SK-N-SH treated with all-trans-retinoic acid at 6 μM for 48 hours (cell line): ENCODE results near the gene EML6.
"Not testable (repeated sequence)": the region's sequence is repeated elsewhere in the genome, so short reads cannot be mapped to it uniquely, and the experiment has no call there.

Experiments
- ATAC-seq: fragments of 200-7000 bp; cut with Tn5 transposase; 3 replicates; pipeline ENCODE4 v1.9.1; 2020; ENCODE audit warnings: mild to moderate bottlenecking, moderate library complexity
- ARNTL ChIP-seq: fragments of 450-650 bp; formaldehyde crosslinking; IDR thresholded peaks from 2 replicates; pipeline ENCODE4 v1.5.0; 2020; ENCODE audit warnings: low read depth, mild to moderate bottlenecking, moderate library complexity, borderline replicate concordance
- BACH2 ChIP-seq: fragments of 250-450 bp; sonication (Bioruptor Pico); IDR thresholded peaks from 2 replicates; pipeline ENCODE4 v1.9.0; 2021; ENCODE audit warnings: mild to moderate bottlenecking, borderline replicate concordance
- CREB5 ChIP-seq: fragments of 250-450 bp; sonication (Bioruptor Pico); IDR thresholded peaks from 2 replicates; pipeline ENCODE4 v1.5.1; 2020; ENCODE audit warnings: low read depth, mild to moderate bottlenecking, moderate library complexity
- CSDC2 ChIP-seq: fragments of 250-450 bp; sonication (Bioruptor Pico); IDR thresholded peaks from 2 replicates; pipeline ENCODE4 v1.5.0; 2020; ENCODE audit warnings: mild to moderate bottlenecking, moderate library complexity
- GLIS3 ChIP-seq: fragments of 250-450 bp; sonication (Bioruptor Pico); IDR thresholded peaks from 2 replicates; pipeline ENCODE4 v1.5.0; 2020; ENCODE audit warnings: mild to moderate bottlenecking, moderate library complexity
- ISL1 ChIP-seq: fragments of 250-450 bp; sonication (Bioruptor Pico); IDR thresholded peaks from 2 replicates; pipeline ENCODE4 v2.1.2; 2022; ENCODE audit warnings: mild to moderate bottlenecking, moderate library complexity
- OSR1 ChIP-seq: fragments of 250-450 bp; sonication (Bioruptor Pico); IDR thresholded peaks from 2 replicates; pipeline ENCODE4 v1.8.0; 2022; ENCODE audit warnings: moderate library complexity, mild to moderate bottlenecking, inconsistent platforms
- PATZ1 ChIP-seq: fragments of 250-450 bp; sonication (Bioruptor Pico); IDR thresholded peaks from 2 replicates; pipeline ENCODE4 v1.8.0; 2020; ENCODE audit warnings: mild to moderate bottlenecking, moderate library complexity, borderline replicate concordance
- POU6F1 ChIP-seq: fragments of 250-450 bp; sonication (Bioruptor Pico); IDR thresholded peaks from 2 replicates; pipeline ENCODE4 v1.8.0; 2021; ENCODE audit warnings: low read depth, mild to moderate bottlenecking, moderate library complexity, borderline replicate concordance
- PPARA ChIP-seq: fragments of 250-450 bp; sonication (Bioruptor Pico); IDR thresholded peaks from 2 replicates; pipeline ENCODE4 v1.5.0; 2020; ENCODE audit warnings: mild to moderate bottlenecking, borderline replicate concordance
- RARB ChIP-seq: fragments of 250-450 bp; sonication (Bioruptor Pico); IDR thresholded peaks from 2 replicates; pipeline ENCODE4 v1.8.0; 2021; ENCODE audit warnings: mild to moderate bottlenecking, moderate library complexity
- SNAI2 ChIP-seq: fragments of 250-450 bp; sonication (Bioruptor Pico); IDR thresholded peaks from 2 replicates; pipeline ENCODE4 v1.5.0; 2020; ENCODE audit warnings: mild to moderate bottlenecking, moderate library complexity
- TCF4 ChIP-seq: fragments of 250-450 bp; sonication (Bioruptor Pico); IDR thresholded peaks from 2 replicates; pipeline ENCODE4 v1.8.0; 2021; ENCODE audit warnings: mild to moderate bottlenecking, moderate library complexity, borderline replicate concordance
- TOX ChIP-seq: fragments of 250-450 bp; sonication (Bioruptor Pico); IDR thresholded peaks from 2 replicates; pipeline ENCODE4 v1.8.0; 2021; ENCODE audit warnings: mild to moderate bottlenecking, moderate library complexity, borderline replicate concordance
- ZC3H10 ChIP-seq: fragments of 250-450 bp; sonication (Bioruptor Pico); IDR thresholded peaks from 2 replicates; pipeline ENCODE4 v1.5.1; 2021; ENCODE audit warnings: mild to moderate bottlenecking, moderate library complexity
- ZFP3 ChIP-seq: fragments of 250-450 bp; sonication (Bioruptor Pico); IDR thresholded peaks from 2 replicates; pipeline ENCODE4 v1.5.0; 2020; ENCODE audit warnings: mild to moderate bottlenecking, moderate library complexity
- ZFP30 ChIP-seq: fragments of 450-650 bp; formaldehyde crosslinking; IDR thresholded peaks from 2 replicates; pipeline ENCODE4 v1.5.0; 2022; ENCODE audit warnings: mild to moderate bottlenecking, moderate library complexity
- ZNF565 ChIP-seq: fragments of 450-650 bp; formaldehyde crosslinking; conservative IDR thresholded peaks from 2 replicates; pipeline ENCODE4 v1.5.0; 2020; ENCODE audit warnings: low read depth, mild to moderate bottlenecking, moderate library complexity
- ZNF70 ChIP-seq: fragments of 450-650 bp; formaldehyde crosslinking; IDR thresholded peaks from 2 replicates; pipeline ENCODE4 v1.5.0; 2020; ENCODE audit warnings: mild to moderate bottlenecking, moderate library complexity
- ZNF8 ChIP-seq: fragments of 450-650 bp; formaldehyde crosslinking; IDR thresholded peaks from 2 replicates; pipeline ENCODE4 v1.5.0; 2020; ENCODE audit warnings: mild to moderate bottlenecking, moderate library complexity

EML6 gene

GRCh38 chr2:54866868-54867267, 143.4 kb downstream of the EML6 start:
- TF ChIP-seq BACH2 (CRISPR knock-in tag) (no peak), SNAI2 (CRISPR knock-in tag) (no peak), ZFP3 (CRISPR knock-in tag) (no peak), ZC3H10 (no peak), GLIS3 (CRISPR knock-in tag) (no peak), PPARA (no peak), TOX (CRISPR knock-in tag) (no peak), ISL1 (CRISPR knock-in tag) (no peak), ZNF565 (no peak), ZFP30 (CRISPR knock-in tag) (no peak), RARB (CRISPR knock-in tag) (no peak), CREB5 (CRISPR knock-in tag) (no peak), CSDC2 (no peak), ZNF8 (CRISPR knock-in tag) (no peak)
- no peak; the same call in 2 of the 3 replicates for ATAC-seq

GRCh38 chr2:54867457-54867856, 144.0 kb downstream of the EML6 start:
- TF ChIP-seq ARNTL, result no peak
- TF ChIP-seq TOX (CRISPR knock-in tag), result no peak
- no peak for TF ChIP-seq CSDC2
- no peak for TF ChIP-seq POU6F1
- TF ChIP-seq ZFP3 (CRISPR knock-in tag), result no peak
- TF ChIP-seq TCF4, result no peak
- TF ChIP-seq OSR1 (CRISPR knock-in tag), result no peak
- no peak for TF ChIP-seq ZNF70 (CRISPR knock-in tag)
- no peak for TF ChIP-seq PATZ1 (CRISPR knock-in tag)
- no peak for TF ChIP-seq ZNF565
- no peak for ATAC-seq

GRCh38 chr2:54871457-54872107, 148.1 kb downstream of the EML6 start:
- no peak for TF ChIP-seq TCF4
- no peak for TF ChIP-seq GLIS3 (CRISPR knock-in tag)
- no peak for TF ChIP-seq SNAI2 (CRISPR knock-in tag)
- no peak for TF ChIP-seq PPARA
- TF ChIP-seq OSR1 (CRISPR knock-in tag), result no peak
- no peak for TF ChIP-seq CSDC2
- no peak for TF ChIP-seq CREB5 (CRISPR knock-in tag)
- TF ChIP-seq, all 23 proteins: peak for 0
- ATAC-seq, result no peak

GRCh38 chr2:54872780-54873179, 149.3 kb downstream of the EML6 start:
- TF ChIP-seq ZNF565 (no peak), SNAI2 (CRISPR knock-in tag) (no peak), ISL1 (CRISPR knock-in tag) (no peak), ZC3H10 (no peak), PPARA (no peak), POU6F1 (no peak)
- no peak for ATAC-seq

GRCh38 chr2:54873236-54873635, 149.8 kb downstream of the EML6 start:
- ATAC-seq, result not testable (repeated sequence)
